Heart right ventricle (tissue), 16 donors: ENCODE measurements around the gene SLC25A19. TPM values are rescaled to one million over a fixed set of nuclear protein-coding genes. Genes with fewer than 3 reads are reported as not detected.

Experiments used
- ATAC-seq, 8 donors: fragments of 200-7000 bp; cut with Tn5 transposase; one replicate each; pipeline ENCODE4 v1.9.1; 2020; ENCODE audit warnings: mild to moderate bottlenecking in 8 of 8, moderate library complexity in 8 of 8, moderate number of reproducible peaks in 1 of 8
- DNase-seq, 2 donors: peaks; one replicate each; pipeline ENCODE4 v3.0.0-alpha.2; 2020
- H3K27ac ChIP-seq, 10 donors: fragments of 200-600 bp; sonication (generic) in 2 of 10; one replicate each; pipeline versions ENCODE4 v1.5.0 to v1.8.0; 2020 to 2022; ENCODE audit warnings: mild to moderate bottlenecking in 3 of 10
- H3K27me3 ChIP-seq, 7 donors: fragments of 200-600 bp; one replicate each; pipeline ENCODE4 v1.8.0; 2021 to 2022; ENCODE audit warnings: mild to moderate bottlenecking in 2 of 7
- H3K36me3 ChIP-seq, 9 donors: fragments of 200-600 bp; sonication (generic) in 1 of 9; one replicate each; pipeline versions ENCODE4 v1.5.0 to v1.8.0; 2020 to 2022; ENCODE audit warnings: mild to moderate bottlenecking in 2 of 9
- H3K4me1 ChIP-seq, 9 donors: fragments of 200-600 bp; sonication (generic) in 1 of 9; one replicate each; pipeline versions ENCODE4 v1.5.0 to v1.8.0; 2020 to 2022; ENCODE audit warnings: mild to moderate bottlenecking in 4 of 9
- H3K4me3 ChIP-seq, 10 donors: fragments of 200-600 bp; sonication (generic) in 2 of 10; one replicate each; pipeline versions ENCODE4 v1.5.0 to v1.8.0; 2020 to 2022; ENCODE audit warnings: mild to moderate bottlenecking in 7 of 10, moderate library complexity in 2 of 10
- H3K9me3 ChIP-seq, 11 donors: fragments of 200-600 bp in 10 of 11; sonication (generic) in 2 of 11; one replicate each; pipeline versions ENCODE4 v1.5.0 to v1.8.0; 2013 to 2022; ENCODE audit warnings: mild to moderate bottlenecking in 2 of 11, control low read depth in 1 of 11, moderate library complexity in 1 of 11
- WGBS, 2 donors: extraction: QIAGEN DNeasy Blood & Tissue Kit; methylation state at CpG; one replicate each; pipeline ENCODE4 v1.1.7; 2013; ENCODE audit warnings: inconsistent platforms in 1 of 2; 5-methylcytosine and 5-hydroxymethylcytosine counted together
- intact Hi-C, 10 donors: fragments of 100-400 bp; cut with DNase I; formaldehyde crosslinking; loops; one replicate each; pipeline versions ENCODE4 v1.11.1 to v1.14.2; 2022
- polyA plus RNA-seq, 2 donors: library from polyadenylated mRNA; stranded (reverse); fragments of 200-250 nt; gene quantifications; one replicate each; pipeline ENCODE4 v1.2.3, GENCODE V29; 2013
- total RNA-seq, 10 donors: library from RNA; stranded (reverse); fragmentation: NEBNext Ultra II Directional in 3 of 10; extraction: Animal tissue kit (Norgen Biotek cat#: 25700) in 3 of 10; gene quantifications; one replicate each; pipeline versions ENCODE4 v1.2.1 to v1.2.4, GENCODE V29; 2021 to 2023
- TF ChIP-seq, protein P1 (sequence below), 9 donors: fragments of 200-600 bp; sonication (generic) in 2 of 9; IDR thresholded peaks; one replicate each; pipeline versions ENCODE4 v1.5.0 to v1.8.0; 2021 to 2022; ENCODE audit warnings: antibody characterized with exemption in 9 of 9, mild to moderate bottlenecking in 5 of 9, moderate library complexity in 1 of 9
- donor health status: Arrhythmogenic right ventricular cardiomyopathy.
- donor health status: ischemic (EF 13 %, LVEDD 7.1; RV severe dilation, severe dysfunction).
- donor health status: healthy with polysubstance abuse.
- donor health status: DM: no; HTN: yes; CAD: no.
- donor health status: DM: no; HTN: no; CAD: no.
- donor health status: ischemic (EF 25% LVEDD 6.9; RV normal size, moderate dysfunction).
- donor health status: ischemic (EF 25% LVEDD 5.7; RV mildly dilated, moderate dysfunction).
- donor health status: healthy.
- donor health status: DM: yes; HTN: yes; CAD: no.
- donor health status: Ischemic cardiomyopathy.
- donor health status: ischemic (EF 35%, LVEDD 5.7; RV mildly dilated, moderate dysfunction).
- donor health status: nonischemic (EF 11% LVEDD 7.7; RV severe dilation, severe dysfunction).
- donor health status: DM: yes; HTN: yes; CAD: no.
- donor health status: PGD.
- donor health status: ischemic (EF 29% LVEDD 5.4; RV normal size, mild dysfunction).
- donor health status: nonischemic (EF 23%, LVEDD 6.1; RV moderate dilation, normal function).

Gene SLC25A19
- total and polyA plus RNA-seq, 12 donors: 6.8 to 23.2 (median 12.2) TPM

DNA sequence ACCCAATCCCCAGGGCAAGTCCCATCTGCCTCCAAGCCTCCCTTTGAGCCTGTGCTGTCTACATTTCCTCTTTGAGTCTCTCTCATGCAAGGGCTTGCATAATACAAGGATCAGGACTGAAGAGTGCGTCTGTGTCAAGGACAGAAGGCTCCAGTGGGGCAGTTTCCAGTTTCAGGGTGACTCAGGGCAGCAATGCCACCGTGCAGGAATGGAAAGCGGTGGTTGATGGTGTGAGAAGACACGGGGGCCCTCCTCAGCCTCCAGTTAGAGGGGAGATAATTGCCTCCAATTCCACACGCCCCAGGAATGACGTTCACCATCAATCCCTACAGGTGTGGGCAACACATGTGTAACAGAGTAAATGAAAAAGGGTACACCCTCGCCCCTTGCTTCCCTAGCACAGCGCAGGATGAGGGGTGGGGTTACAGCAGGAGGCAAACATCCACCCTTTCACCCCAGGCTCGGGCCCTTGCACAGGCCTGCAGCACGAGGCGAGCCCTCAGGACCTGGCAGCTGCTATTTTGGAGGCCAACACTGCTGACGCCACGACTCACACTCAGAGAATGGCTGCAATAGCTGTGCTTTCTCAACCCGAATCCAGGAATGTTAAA is 24.8 kb upstream of the SLC25A19 start:
- H3K9me3 ChIP-seq: no peaks in the 10 kb centered on the region
- H3K27ac ChIP-seq: peak overlapping the region in 4 of 10 donors; percentile 3 to 94 (median 52)
- H3K4me1 ChIP-seq: peaks cover 0 to 93% (median 4%) of the 10 kb centered on the region in 9 donors
- intact Hi-C loops: no loop called here
- TF ChIP-seq, protein P1, sequence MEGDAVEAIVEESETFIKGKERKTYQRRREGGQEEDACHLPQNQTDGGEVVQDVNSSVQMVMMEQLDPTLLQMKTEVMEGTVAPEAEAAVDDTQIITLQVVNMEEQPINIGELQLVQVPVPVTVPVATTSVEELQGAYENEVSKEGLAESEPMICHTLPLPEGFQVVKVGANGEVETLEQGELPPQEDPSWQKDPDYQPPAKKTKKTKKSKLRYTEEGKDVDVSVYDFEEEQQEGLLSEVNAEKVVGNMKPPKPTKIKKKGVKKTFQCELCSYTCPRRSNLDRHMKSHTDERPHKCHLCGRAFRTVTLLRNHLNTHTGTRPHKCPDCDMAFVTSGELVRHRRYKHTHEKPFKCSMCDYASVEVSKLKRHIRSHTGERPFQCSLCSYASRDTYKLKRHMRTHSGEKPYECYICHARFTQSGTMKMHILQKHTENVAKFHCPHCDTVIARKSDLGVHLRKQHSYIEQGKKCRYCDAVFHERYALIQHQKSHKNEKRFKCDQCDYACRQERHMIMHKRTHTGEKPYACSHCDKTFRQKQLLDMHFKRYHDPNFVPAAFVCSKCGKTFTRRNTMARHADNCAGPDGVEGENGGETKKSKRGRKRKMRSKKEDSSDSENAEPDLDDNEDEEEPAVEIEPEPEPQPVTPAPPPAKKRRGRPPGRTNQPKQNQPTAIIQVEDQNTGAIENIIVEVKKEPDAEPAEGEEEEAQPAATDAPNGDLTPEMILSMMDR (IDR thresholded peaks at IDR 0.05): no peak
- H3K4me3 ChIP-seq: no peak overlapping the region
- peak in 7 of 8 donors; percentile 41 to 64 (median 60) for ATAC-seq
- peak in 1 of 2 donors; percentile 26 for DNase-seq
- H3K27me3 ChIP-seq: no peaks in the 10 kb centered on the region
- H3K36me3 ChIP-seq: peaks cover 0 to 21% (median 0%) of the 10 kb centered on the region in 9 donors
- WGBS, 2 donors: 83 to 85% methylated on average over 14 of the region's 14 CpGs

GRCh38 chr17:75308732-75309629 is 19.7 kb upstream of the SLC25A19 start:
- 71 to 79% methylated on average over 20 of the region's 20 CpGs for WGBS, 2 donors
- peak overlapping the region in 7 of 10 donors; percentile 22 to 94 (median 49) for H3K27ac ChIP-seq

GRCh38 chr17:75307957-75308731 is 18.9 kb upstream of the SLC25A19 start:
- ATAC-seq (no peak), DNase-seq (no peak)
- Histone ChIP-seq H3K27me3 (no peaks in the 10 kb centered on the region), H3K27ac (peak overlapping the region in 1 of 10 donors; percentile 94), H3K36me3 (no peaks in the 10 kb centered on the region), H3K4me1 (peaks cover 0 to 52% (median 5%) of the 10 kb centered on the region in 9 donors), H3K9me3 (no peaks in the 10 kb centered on the region), H3K4me3 (no peak overlapping the region)
- intact Hi-C loops: no loop called here
- TF ChIP-seq, protein P1 (IDR thresholded peaks at IDR 0.05): no peak
- WGBS, 2 donors: 88% methylated on average over 13 of the region's 13 CpGs

More at GRCh38 chr17:75308732-75309629, 19.7 kb upstream of the SLC25A19 start:
- H3K27me3 ChIP-seq: no peaks in the 10 kb centered on the region
- intact Hi-C loops: no loop called here
- no peaks in the 10 kb centered on the region for H3K36me3 ChIP-seq
- H3K4me1 ChIP-seq: peaks cover 0 to 60% (median 5%) of the 10 kb centered on the region in 9 donors
- TF ChIP-seq, protein P1 (IDR thresholded peaks at IDR 0.05): no peak
- peak; percentile 32 to 72 (median 56) for ATAC-seq
- H3K9me3 ChIP-seq: no peaks in the 10 kb centered on the region
- no peak for DNase-seq
- H3K4me3 ChIP-seq: no peak overlapping the region
